EH (cell line): ENCODE measurements around the gene KCNIP4.
"Not testable (repeated sequence)": the region's sequence is repeated elsewhere in the genome, so short reads cannot be mapped to it uniquely, and the experiment has no call there.

Experiments used
- DNase-seq: peaks from one replicate; pipeline ENCODE4 v3.0.0-alpha.2; 2015; ENCODE audit warnings: low read depth

The KCNIP4 gene

DNA sequence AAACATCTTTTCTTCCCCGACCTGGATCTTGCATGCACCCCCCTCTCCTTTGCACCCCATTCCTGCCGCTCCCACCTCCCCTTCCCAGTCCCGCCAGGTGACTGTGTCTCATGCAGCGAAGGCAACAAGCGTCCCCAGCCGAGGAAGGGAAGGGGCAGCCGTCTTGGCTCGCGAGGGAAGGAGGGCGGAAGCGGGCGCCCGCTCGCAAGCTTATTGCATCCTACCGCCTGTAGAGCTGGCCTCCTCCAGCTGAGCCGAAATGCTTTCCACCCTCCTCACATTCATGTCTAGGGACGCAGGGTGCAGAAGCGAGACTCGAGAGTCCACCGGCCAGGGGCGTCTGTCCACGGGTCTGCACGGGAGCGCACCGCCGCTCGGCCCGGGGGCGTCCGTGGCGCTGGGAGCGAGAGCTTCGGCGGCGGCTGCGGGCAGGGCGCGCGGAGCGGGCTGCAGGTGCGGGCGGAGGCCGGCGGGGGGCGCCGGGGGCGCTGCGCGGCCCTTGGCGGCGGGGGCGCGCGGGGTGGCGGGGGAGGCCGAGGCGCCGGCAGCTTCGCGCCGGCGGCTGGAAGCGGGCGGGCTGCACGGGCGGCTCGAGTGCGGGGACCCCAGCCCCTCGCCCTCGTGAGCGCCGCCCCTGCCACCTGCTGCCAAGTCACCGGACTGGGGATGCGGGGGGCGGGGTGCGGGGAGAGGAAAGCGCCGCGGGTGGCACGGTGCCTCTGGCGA lies at the start of gene KCNIP4:
Gene KCNIP4, minus strand, starts transcription at position 426 of the 726 bp plus-strand sequence.
- peak; percentile 4 for DNase-seq

DNA sequence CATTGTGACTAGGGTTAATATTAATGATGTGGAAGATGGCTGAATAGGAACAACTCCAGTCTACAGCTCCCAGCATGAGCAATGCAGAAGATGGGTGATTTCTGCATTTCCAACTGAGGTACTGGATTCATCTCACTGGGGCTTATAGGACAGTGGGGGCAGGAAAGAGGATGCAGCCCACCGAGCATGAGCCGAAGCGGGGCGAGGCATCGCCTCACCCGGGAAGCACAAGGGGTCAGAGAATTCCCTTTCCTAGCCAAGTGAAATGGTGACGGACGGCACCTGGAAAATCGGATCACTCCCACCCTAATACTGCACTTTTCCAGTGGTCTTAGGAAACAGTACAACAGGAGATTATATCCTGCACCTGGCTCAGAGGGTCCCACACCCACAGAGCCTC lies 48.0 kb upstream of the KCNIP4 start:
- not testable (repeated sequence) for DNase-seq

DNA sequence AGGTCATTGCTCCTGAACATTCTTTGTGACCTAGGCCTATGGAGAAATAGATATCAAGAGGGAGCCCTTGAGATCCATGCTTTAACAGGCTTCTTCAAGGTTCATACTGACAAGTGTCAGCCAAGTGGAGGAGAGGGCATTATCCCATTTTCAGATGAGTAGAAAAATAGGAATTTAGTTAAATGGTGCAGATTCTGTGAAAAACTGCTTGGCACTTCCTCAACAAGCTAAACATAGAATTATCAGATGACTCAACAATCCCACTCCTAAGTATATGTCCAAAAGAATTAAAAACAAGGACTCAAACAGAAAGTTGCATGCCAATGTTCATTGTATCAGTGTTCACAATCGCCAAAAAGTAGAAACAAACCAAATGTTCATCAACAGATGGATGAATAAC lies 43.8 kb upstream of the KCNIP4 start:
- DNase-seq = peak; percentile 88

DNA sequence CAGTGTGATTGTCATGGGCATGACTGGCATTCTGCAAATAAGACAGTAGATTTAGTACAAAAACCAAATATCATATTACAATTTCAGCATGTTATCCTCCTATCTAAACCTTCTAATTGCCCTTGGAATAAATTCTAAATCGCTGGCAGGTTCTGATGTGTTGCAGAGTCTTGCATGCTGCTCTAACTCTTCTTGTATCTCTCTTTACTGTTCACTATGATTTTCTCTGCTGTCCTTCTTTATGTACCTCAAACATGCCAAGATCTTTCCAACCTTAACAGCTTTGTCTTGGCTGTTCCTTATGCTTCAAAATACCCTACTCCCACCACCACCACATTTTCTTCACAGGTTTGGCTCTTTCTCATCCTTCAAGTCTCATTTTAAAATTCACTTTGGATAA lies 43.0 kb upstream of the KCNIP4 start:
- peak; percentile 3 for DNase-seq

DNA sequence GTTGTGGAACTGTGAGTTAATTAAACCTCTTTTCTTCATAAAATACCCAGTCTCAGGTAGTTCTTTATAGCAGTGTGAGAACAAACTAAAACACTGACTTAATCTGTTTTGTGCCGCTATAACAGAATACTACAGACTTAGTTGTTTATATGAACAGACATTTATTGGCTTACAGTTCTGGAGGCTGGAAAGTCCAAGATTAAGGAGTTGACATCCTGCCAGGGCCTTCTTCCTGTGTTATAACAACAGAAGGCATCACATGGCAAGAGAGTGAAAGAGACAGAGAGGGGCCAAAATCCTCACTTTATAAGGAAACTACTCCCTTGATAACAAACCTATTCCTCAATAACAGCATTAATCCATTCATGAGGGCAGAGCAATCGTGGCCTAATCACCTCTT lies 42.5 kb upstream of the KCNIP4 start:
- DNase-seq = peak; percentile 79

DNA sequence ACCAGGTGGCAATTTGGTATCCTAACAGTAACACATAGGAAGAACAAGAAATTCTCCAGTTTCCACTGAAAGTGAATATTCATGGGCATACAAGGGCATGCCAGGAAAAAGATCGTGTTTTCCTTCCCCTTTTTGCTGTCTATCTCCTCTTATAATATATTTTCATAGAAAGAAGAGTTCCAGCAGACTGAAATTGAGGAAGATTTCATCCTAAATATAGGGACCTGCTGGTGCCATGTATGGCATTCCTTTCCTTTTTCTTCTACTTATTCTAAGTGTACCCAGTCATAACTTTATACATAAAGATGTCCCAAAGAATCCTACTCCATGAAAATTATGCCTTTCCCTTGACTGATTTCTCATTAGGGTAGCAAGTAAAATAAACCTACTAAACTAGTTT lies 40.8 kb upstream of the KCNIP4 start:
- DNase-seq = no peak

GRCh38 chr4:21986307-21986706 lies 37.7 kb upstream of the KCNIP4 start:
- no peak for DNase-seq

DNA sequence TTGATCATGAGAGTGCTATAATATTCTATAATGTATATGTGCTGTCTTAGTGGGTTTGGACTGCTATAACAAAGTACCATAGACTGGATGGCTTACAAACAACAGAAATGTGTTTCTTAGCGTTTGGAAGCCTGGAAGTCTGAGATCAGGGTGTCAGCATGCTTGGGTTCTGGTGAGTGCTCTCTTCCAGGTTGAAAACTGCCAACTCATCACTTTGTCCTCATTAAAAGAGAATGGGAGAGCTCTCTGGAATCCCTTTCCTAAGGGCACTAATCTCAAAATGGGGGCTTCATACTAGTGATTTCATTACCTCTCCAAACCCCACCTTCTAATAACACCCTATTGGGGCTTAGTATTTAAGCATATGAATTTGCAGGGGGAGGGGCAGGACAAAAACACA lies 33.5 kb upstream of the KCNIP4 start:
- no peak for DNase-seq

DNA sequence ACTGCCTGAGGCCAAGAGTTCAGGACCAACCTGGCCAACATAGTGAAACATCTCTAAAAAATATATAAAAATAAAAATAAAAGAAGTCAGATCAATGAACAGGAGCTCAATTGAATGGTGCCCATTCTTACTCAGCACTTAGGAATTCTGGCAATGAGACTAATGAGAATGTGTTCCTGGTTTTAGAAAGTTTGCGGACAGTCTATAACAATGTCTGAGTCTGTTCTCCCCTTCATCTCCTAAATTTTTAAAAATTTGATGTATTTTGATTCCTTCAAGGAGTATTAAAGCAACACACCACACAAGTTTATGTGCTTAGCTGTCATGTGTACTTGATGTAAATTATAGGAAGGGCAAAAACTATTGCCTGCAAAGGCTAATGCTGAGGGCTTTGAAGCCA lies 30.6 kb upstream of the KCNIP4 start:
- no peak for DNase-seq

GRCh38 chr4:21976166-21976565 lies 27.6 kb upstream of the KCNIP4 start:
- no peak for DNase-seq

GRCh38 chr4:21973850-21974249 lies 25.3 kb upstream of the KCNIP4 start:
- DNase-seq = no peak

GRCh38 chr4:21964762-21965319 lies 16.3 kb upstream of the KCNIP4 start:
- DNase-seq = no peak

DNA sequence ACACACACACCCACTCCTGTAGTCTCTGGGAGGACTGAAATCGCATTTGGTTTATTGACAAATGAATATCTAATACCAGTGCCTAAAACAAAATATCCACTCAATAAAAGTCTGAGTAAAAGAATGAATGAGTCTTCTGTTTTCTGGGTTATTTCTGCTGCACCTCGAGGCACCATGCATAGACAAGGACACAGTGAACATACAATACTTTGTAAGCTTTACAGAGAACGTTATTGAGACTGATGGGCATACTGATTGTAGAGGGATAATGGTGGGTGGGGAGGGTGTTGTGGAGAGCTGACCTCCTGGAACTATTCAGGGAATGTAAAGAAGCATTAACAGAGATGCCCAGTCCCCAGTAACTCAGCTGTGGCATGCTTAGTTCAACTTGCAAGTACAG lies 14.1 kb upstream of the KCNIP4 start:
- DNase-seq = no peak

GRCh38 chr4:21960793-21961192 lies 12.2 kb upstream of the KCNIP4 start:
- no peak for DNase-seq

GRCh38 chr4:21954916-21955315 lies 6.3 kb upstream of the KCNIP4 start:
- DNase-seq = peak; percentile 4

GRCh38 chr4:21953653-21954052 lies 5.1 kb upstream of the KCNIP4 start:
- DNase-seq = no peak

DNA sequence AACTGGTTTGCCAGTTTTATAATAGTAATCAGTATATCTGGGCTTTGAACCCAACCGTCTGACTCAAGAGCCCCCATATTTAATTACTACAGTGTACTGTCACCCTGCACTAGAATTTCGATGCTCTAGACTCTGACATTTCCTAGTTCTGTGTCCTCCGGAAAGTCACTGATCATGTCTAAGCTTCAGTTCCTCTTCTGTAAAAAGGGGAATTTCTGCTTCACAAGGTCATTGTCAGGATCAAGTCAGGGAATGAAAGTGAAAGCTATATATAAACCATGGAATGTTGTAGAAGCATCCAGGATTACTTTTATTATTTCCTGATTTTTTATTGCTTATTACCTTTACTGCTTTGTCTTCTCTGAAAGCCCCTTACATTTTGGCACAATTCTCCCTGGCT lies 4.0 kb upstream of the KCNIP4 start:
- no peak for DNase-seq

DNA sequence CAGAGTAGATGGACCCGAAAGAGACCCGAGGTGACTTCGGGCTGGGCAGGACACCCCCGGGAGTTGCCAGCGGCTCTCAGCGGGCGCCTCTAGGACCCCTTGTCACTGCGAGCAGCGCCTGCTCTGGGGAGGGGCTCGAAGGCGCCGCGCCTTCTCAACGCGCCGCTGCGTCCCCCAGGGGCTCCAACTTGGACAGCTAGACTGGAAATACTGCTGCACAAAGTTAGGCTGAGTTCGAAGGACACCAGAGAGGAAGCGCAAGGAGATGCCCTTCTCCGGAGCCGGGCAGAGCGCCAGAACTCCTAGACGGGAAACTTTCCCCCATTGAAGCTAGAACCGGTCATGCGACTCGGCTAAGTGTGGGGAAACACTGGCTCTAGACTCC lies 493 bp upstream of the KCNIP4 start:
- DNase-seq = peak; percentile 8

GRCh38 chr4:21947791-21948346 lies 703 bp downstream of the KCNIP4 start:
- DNase-seq = no peak

DNA sequence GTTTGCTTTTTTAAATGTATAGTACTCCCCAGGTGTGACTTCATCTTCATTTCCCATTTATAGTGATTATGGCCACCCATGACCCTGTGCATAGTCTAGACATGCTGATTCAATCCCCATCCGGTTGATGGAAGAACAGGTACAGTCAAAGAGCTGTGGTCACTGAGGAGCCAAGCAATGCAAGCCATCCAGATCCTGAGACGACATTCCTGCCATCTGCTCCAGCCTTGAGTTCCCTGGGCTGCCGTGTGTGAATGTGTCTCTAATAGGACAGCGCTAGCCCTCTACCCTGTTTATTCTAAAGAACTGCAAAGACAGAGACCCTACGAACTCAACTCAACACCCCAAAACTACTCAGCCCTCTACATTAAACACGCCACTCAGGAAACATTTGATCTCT lies 1.7 kb downstream of the KCNIP4 start:
- no peak for DNase-seq

DNA sequence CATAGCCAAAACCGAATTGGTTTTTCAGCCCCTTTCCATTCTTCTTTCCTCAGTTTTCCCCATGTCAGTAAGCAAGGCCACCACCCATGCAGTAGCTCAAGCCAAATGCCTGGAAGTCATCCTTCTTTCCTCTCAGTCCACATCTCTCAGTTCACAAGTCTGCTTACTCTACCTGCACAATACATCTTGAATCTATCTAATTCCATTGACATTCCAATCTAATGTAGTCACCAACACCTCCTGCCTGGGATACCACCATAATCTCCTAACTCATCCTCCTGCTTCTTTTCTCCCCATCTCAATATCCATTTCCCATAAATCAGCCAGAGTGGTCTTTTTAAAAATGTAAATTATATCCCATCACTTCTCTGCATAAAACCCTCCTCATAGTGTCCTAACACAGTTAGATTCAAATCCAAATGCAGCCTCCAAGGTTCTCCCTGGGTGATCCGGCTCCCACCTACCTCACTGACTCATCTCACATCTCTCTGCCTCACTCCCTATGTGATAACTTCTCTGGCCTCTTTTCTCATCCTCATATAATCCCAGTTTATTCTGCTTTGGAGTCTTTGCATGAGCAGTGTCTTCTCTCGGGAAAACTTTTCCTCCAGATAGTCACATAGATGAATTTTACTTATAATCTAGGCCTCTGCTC lies 26.9 kb downstream of the KCNIP4 start:
- DNase-seq = no peak

- DNase-seq = no peak
These were observed 32.8 kb downstream of the KCNIP4 start for GRCh38 chr4:21915761-21916160.

- DNase-seq = peak; percentile 67
These were observed 46.7 kb downstream of the KCNIP4 start for GRCh38 chr4:21901831-21902230.
